Measurements from ENCODE around the gene ABL2.

- TF ChIP-seq, protein P1, sequence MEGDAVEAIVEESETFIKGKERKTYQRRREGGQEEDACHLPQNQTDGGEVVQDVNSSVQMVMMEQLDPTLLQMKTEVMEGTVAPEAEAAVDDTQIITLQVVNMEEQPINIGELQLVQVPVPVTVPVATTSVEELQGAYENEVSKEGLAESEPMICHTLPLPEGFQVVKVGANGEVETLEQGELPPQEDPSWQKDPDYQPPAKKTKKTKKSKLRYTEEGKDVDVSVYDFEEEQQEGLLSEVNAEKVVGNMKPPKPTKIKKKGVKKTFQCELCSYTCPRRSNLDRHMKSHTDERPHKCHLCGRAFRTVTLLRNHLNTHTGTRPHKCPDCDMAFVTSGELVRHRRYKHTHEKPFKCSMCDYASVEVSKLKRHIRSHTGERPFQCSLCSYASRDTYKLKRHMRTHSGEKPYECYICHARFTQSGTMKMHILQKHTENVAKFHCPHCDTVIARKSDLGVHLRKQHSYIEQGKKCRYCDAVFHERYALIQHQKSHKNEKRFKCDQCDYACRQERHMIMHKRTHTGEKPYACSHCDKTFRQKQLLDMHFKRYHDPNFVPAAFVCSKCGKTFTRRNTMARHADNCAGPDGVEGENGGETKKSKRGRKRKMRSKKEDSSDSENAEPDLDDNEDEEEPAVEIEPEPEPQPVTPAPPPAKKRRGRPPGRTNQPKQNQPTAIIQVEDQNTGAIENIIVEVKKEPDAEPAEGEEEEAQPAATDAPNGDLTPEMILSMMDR (IDR thresholded peaks at IDR 0.05): no peak
- TF ChIP-seq POLR2A (IDR thresholded peaks at IDR 0.05): no peak
Measured at GRCh38 chr1:179066471-179066870, 163.0 kb downstream of the ABL2 start.
